ENCODE results near the gene GNB1L.

Gene GNB1L

GRCh38 chr22:19821523-19822300 is 33.0 kb downstream of the GNB1L start:
- no peak for DNase-seq

GRCh38 chr22:19820880-19821522 is 33.7 kb downstream of the GNB1L start:
- no peak for DNase-seq

GRCh38 chr22:19819911-19820879 is 34.5 kb downstream of the GNB1L start:
- DNase-seq, result no peak

- no peak for DNase-seq
Measured at GRCh38 chr22:19819208-19819910, 35.3 kb downstream of the GNB1L start.

GRCh38 chr22:19818324-19819207 is 36.1 kb downstream of the GNB1L start:
- DNase-seq, result peak; percentile 3

- no peak for DNase-seq
Measured at GRCh38 chr22:19816372-19817119, 38.1 kb downstream of the GNB1L start.

GRCh38 chr22:19815823-19816290 is 38.8 kb downstream of the GNB1L start:
- no peak for DNase-seq

GRCh38 chr22:19815093-19815822 is 39.4 kb downstream of the GNB1L start:
- no peak for DNase-seq

- DNase-seq, result no peak
Measured at GRCh38 chr22:19814428-19814827, 40.2 kb downstream of the GNB1L start.

GRCh38 chr22:19812910-19813309 is 41.8 kb downstream of the GNB1L start:
- DNase-seq, result no peak

- no peak for DNase-seq
Measured at GRCh38 chr22:19811811-19812771, 42.6 kb downstream of the GNB1L start.

GRCh38 chr22:19811211-19811621 is 43.5 kb downstream of the GNB1L start:
- no peak for DNase-seq

- DNase-seq, result no peak
Measured at GRCh38 chr22:19810381-19811201, 44.1 kb downstream of the GNB1L start.

- DNase-seq, result no peak
Measured at GRCh38 chr22:19809741-19810140, 44.9 kb downstream of the GNB1L start.

- no peak for DNase-seq
Measured at GRCh38 chr22:19808873-19809478, 45.7 kb downstream of the GNB1L start.

GRCh38 chr22:19807914-19808872 is 46.5 kb downstream of the GNB1L start:
- DNase-seq, result no peak
